HUES48 (cell line): Measurements from ENCODE around the gene RYR2.
"Not testable (repeated sequence)": the region's sequence is repeated elsewhere in the genome, so short reads cannot be mapped to it uniquely, and the experiment has no call there.

Experiments used
- H3K27ac ChIP-seq: one replicate; pipeline ENCODE4 v1.7.0; 2013; ENCODE audit warnings: low read depth, low read length, inconsistent platforms
- H3K27me3 ChIP-seq: 2 replicates; pipeline ENCODE4 v1.6.1; 2013; ENCODE audit warnings: mild to moderate bottlenecking, low read length; ENCODE audit not compliant: control insufficient read depth, insufficient read depth
- H3K36me3 ChIP-seq: 2 replicates; pipeline ENCODE4 v1.6.1; 2013; ENCODE audit warnings: low read length; ENCODE audit not compliant: control insufficient read depth, insufficient read depth
- H3K4me1 ChIP-seq: 2 replicates; pipeline ENCODE4 v1.6.1; 2013; ENCODE audit warnings: mild to moderate bottlenecking, low read length; ENCODE audit not compliant: control insufficient read depth, insufficient read depth
- H3K4me3 ChIP-seq: 2 replicates; pipeline ENCODE4 v1.5.1; 2013; ENCODE audit warnings: mild to moderate bottlenecking, low read depth, low read length
- H3K9ac ChIP-seq: 2 replicates; pipeline ENCODE4 v1.6.1; 2013; ENCODE audit warnings: mild to moderate bottlenecking, low read depth, low read length, moderate library complexity
- H3K9me3 ChIP-seq: 2 replicates; pipeline ENCODE4 v1.6.1; 2013; ENCODE audit warnings: low read length; ENCODE audit not compliant: control insufficient read depth, insufficient read depth

Gene RYR2

DNA sequence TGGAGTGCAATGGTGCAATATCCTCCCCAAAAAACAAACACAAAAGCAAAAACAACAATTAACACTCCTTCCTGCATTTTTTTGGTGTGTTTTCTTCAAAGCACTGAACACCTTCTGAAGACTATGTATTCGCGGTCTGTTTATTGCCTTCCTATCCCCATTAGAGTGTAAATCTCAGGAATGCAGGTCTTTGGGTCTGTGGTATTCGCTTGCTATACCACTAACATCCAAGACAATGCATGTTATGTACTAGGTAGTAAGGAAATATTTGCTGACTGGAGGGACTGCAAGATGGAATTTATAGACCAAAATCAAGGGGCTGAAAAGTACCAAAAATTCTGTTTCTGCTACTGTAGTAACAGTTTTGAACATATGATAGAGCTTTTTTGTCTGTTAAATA is 299.4 kb downstream of the RYR2 start:
- Histone ChIP-seq H3K27me3 (no peaks in the 10 kb centered on the region), H3K9ac (no peak overlapping the region), H3K36me3 (no peaks in the 10 kb centered on the region), H3K9me3 (no peaks in the 10 kb centered on the region), H3K27ac (peak overlapping the region; percentile 63), H3K4me1 (peaks cover 26% of the 10 kb centered on the region), H3K4me3 (peak overlapping the region; percentile 36; the same call in 1 of the 2 replicates)

- no peaks in the 10 kb centered on the region for H3K27me3 ChIP-seq
- no peak overlapping the region for H3K4me3 ChIP-seq
- H3K9me3 ChIP-seq, result no peaks in the 10 kb centered on the region
- no peak overlapping the region for H3K9ac ChIP-seq
- H3K4me1 ChIP-seq, result peaks cover 26% of the 10 kb centered on the region
- H3K36me3 ChIP-seq, result no peaks in the 10 kb centered on the region
- H3K27ac ChIP-seq, result no peak overlapping the region
These were observed 300.7 kb downstream of the RYR2 start for GRCh38 chr1:237342730-237343129.

DNA sequence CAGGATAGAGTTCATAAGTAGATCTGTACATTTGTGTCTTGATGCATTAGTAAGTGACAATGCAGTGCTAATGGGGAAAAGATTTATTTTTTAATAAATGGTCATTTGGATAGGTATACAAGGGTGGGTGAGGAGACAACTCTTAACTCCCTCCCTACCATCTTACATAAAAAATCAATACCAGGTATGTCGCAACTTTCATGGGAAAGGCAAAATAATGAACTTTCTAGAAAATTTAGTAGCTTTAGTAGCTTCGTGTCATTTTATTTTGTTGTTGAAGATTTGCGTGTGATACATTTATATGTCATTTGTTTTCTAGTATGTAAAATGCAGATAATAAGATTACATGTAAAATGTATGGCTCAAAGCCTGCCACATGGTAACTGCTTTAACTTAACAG is 310.8 kb downstream of the RYR2 start:
- H3K9me3 ChIP-seq, result no peaks in the 10 kb centered on the region
- H3K9ac ChIP-seq, result no peak overlapping the region
- H3K4me1 ChIP-seq, result peaks cover 7% of the 10 kb centered on the region; the same call in 1 of the 2 replicates
- no peak overlapping the region for H3K4me3 ChIP-seq
- no peaks in the 10 kb centered on the region for H3K36me3 ChIP-seq
- no peaks in the 10 kb centered on the region for H3K27me3 ChIP-seq
- H3K27ac ChIP-seq, result no peak overlapping the region

DNA sequence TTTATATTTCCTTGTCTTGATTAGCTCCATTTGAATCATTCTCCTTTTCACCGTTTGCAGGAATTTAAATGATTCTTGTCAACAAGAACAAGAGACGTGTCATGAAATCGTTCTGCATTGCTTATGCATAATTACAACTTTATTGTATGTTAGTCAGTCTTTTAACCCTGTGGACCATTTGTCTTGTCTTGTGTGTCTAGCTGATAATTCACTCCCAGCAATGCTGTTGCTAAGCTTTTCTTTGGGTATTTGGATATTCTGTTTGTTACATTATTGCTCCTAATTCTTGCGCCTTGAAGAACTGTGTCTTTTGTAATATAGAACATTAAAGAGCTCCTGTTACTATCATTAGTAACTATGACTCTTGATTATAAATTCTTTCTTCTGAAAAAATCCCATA is 311.9 kb downstream of the RYR2 start:
- no peaks in the 10 kb centered on the region for H3K36me3 ChIP-seq
- no peaks in the 10 kb centered on the region for H3K27me3 ChIP-seq
- no peaks in the 10 kb centered on the region for H3K9me3 ChIP-seq
- H3K27ac ChIP-seq, result no peak overlapping the region
- no peak overlapping the region for H3K4me3 ChIP-seq
- peaks cover 7% of the 10 kb centered on the region; the same call in 1 of the 2 replicates for H3K4me1 ChIP-seq
- H3K9ac ChIP-seq, result no peak overlapping the region

DNA sequence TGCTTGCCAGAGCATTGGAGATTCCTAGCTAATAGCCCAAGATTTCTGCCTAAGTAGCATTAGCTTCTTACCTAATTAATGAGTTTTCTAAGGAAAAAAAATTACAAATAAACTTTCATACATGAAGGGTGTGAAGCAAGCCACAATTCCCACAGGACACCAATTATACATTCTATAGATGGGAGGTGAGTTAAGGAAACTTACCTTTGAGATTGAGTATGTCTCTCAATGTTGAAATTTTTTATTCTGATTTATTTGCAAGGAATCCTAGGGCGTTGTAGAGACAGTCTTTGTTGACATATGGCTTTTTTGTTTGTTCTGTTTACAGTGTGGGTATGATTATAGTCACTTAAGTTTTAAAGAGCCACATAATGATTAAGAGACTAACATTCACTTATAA is 313.0 kb downstream of the RYR2 start:
- no peaks in the 10 kb centered on the region for H3K27me3 ChIP-seq
- H3K9me3 ChIP-seq, result no peaks in the 10 kb centered on the region
- H3K27ac ChIP-seq, result no peak overlapping the region
- H3K4me1 ChIP-seq, result peaks cover 7% of the 10 kb centered on the region; the same call in 1 of the 2 replicates
- H3K36me3 ChIP-seq, result no peaks in the 10 kb centered on the region
- no peak overlapping the region for H3K9ac ChIP-seq
- H3K4me3 ChIP-seq, result no peak overlapping the region

DNA sequence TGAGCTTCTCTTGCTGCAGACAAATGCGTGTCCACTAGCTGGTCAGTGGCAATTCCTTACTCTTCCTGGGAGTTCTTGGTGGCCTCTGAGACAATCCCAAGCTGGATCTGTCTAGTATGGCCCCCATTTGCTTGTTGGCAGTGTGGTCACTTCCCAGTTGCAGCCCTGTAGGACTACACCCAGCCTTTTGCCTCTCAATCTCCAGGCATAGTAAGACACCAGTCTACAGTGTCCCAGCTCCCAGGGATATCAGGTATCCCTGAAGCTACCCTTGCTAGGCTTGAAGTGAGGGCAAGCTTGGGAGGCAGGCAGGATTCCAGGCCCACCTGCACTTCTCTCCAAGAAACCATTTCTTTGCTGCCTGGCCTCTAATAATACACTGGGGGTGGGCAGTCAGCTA is 316.6 kb downstream of the RYR2 start:
- Histone ChIP-seq H3K27me3 (no peaks in the 10 kb centered on the region), H3K4me1 (peaks cover 7% of the 10 kb centered on the region; the same call in 1 of the 2 replicates), H3K27ac (no peak overlapping the region), H3K9ac (no peak overlapping the region), H3K36me3 (no peaks in the 10 kb centered on the region), H3K9me3 (no peaks in the 10 kb centered on the region), H3K4me3 (no peak overlapping the region)

GRCh38 chr1:237367758-237368157 is 325.8 kb downstream of the RYR2 start:
- H3K4me3 ChIP-seq, result no peak overlapping the region
- H3K36me3 ChIP-seq, result no peaks in the 10 kb centered on the region
- H3K9me3 ChIP-seq, result peaks cover 3% of the 10 kb centered on the region; the same call in 1 of the 2 replicates
- H3K27ac ChIP-seq, result no peak overlapping the region
- no peaks in the 10 kb centered on the region for H3K27me3 ChIP-seq
- no peaks in the 10 kb centered on the region for H3K4me1 ChIP-seq
- no peak overlapping the region for H3K9ac ChIP-seq

GRCh38 chr1:237371477-237371876 is 329.5 kb downstream of the RYR2 start:
- not testable (repeated sequence) for H3K9me3 ChIP-seq

DNA sequence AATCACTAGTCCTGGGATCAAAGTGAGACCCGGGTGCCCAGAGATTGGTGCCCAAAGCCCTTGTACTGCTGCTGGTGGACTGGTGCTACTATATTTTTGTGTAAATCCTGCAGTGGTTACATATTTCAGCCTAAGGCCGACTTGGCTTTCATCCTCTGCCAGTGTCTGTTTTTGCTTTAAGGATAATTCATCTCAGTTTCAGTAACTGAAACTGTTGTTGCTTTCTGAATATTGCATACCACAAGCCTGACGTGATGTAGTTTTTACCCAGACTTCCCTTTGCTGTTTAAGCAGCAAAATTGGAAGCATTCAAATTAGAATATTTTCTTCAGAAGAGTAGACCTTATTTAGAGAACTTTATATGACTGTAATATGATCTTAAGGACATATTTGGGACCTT is 341.8 kb downstream of the RYR2 start:
- no peak overlapping the region for H3K27ac ChIP-seq
- no peak overlapping the region for H3K4me3 ChIP-seq
- no peaks in the 10 kb centered on the region for H3K4me1 ChIP-seq
- H3K36me3 ChIP-seq, result no peaks in the 10 kb centered on the region
- H3K9ac ChIP-seq, result no peak overlapping the region
- no peaks in the 10 kb centered on the region for H3K9me3 ChIP-seq
- no peaks in the 10 kb centered on the region for H3K27me3 ChIP-seq

More at GRCh38 chr1:237371477-237371876, 329.5 kb downstream of the RYR2 start:
- not testable (repeated sequence) for H3K9ac ChIP-seq, H3K4me3 ChIP-seq, H3K27me3 ChIP-seq, H3K27ac ChIP-seq, H3K36me3 ChIP-seq, H3K4me1 ChIP-seq

GRCh38 chr1:237384213-237384612 is 342.2 kb downstream of the RYR2 start:
- Histone ChIP-seq H3K36me3 (no peaks in the 10 kb centered on the region), H3K9ac (no peak overlapping the region), H3K4me1 (no peaks in the 10 kb centered on the region), H3K4me3 (no peak overlapping the region), H3K27ac (no peak overlapping the region), H3K27me3 (no peaks in the 10 kb centered on the region), H3K9me3 (no peaks in the 10 kb centered on the region)

GRCh38 chr1:237386362-237387143 is 344.6 kb downstream of the RYR2 start:
- H3K9ac ChIP-seq, result no peak overlapping the region
- no peaks in the 10 kb centered on the region for H3K9me3 ChIP-seq
- no peaks in the 10 kb centered on the region for H3K27me3 ChIP-seq
- no peak overlapping the region for H3K4me3 ChIP-seq
- H3K36me3 ChIP-seq, result no peaks in the 10 kb centered on the region
- H3K27ac ChIP-seq, result no peak overlapping the region
- H3K4me1 ChIP-seq, result no peaks in the 10 kb centered on the region
